Endothelial cell of umbilical vein (primary cell): ENCODE measurements around the gene SETBP1. TPM values are rescaled to one million over a fixed set of nuclear protein-coding genes. Genes with fewer than 3 reads are reported as not detected.

Source experiments
- BruUV-seq: library from RNA; stranded (reverse); fragments of 400-500 nt; replicated peaks from 2 replicates; lab custom pipeline; 2021; lab: Mats Ljungman, UMichigan
- CTCF ChIA-PET: fragments of 300-600, 350-600 bp; sonication (Branson Sonifier 250); formaldehyde crosslinking; loops from one replicate; lab custom pipeline; 2021; ENCODE audit warnings: antibody characterized with exemption, inconsistent platforms; lab: Charles Lee
- POLR2A ChIA-PET: fragments of 300-600, 350-600 bp; sonication (Branson Sonifier 250); formaldehyde crosslinking; loops from one replicate; lab custom pipeline; 2021; ENCODE audit warnings: antibody characterized with exemption, inconsistent platforms; lab: Charles Lee
- DNase-seq: peaks from one replicate; pipeline ENCODE4 v3.0.0-alpha.2; 2011; ENCODE audit warnings: low read depth, low spot score
- FAIRE-seq: peaks from 2 replicates; lab custom pipeline; 2011; peaks lifted over from hg19 to GRCh38; lab: Jason Lieb, UNC
- H2AFZ ChIP-seq: 2 replicates; pipeline ENCODE4 v1.6.0; 2012; ENCODE audit warnings: low read depth, low read length, control low read depth, inconsistent platforms
- H3K27ac ChIP-seq: 2 replicates; pipeline ENCODE4 v1.5.1; 2011; ENCODE audit warnings: low read depth, mild to moderate bottlenecking, control low read depth, low read length, moderate library complexity; ENCODE audit not compliant: insufficient read depth
- H3K27me3 ChIP-seq, 2 experiments: 2 replicates each; pipeline versions ENCODE4 v1.6.0 to v1.6.1; 2011; ENCODE audit warnings: low read length in 2 of 2, mixed read lengths in 1 of 2; ENCODE audit not compliant: control insufficient read depth in 2 of 2, insufficient read depth in 2 of 2
- H3K36me3 ChIP-seq, 2 experiments: 2 replicates in 1 of 2; 3 replicates in 1 of 2; pipeline ENCODE4 v1.5.1; 2011; ENCODE audit warnings: low read length in 2 of 2, mild to moderate bottlenecking in 1 of 2, moderate library complexity in 1 of 2; ENCODE audit not compliant: control insufficient read depth in 2 of 2, insufficient read depth in 2 of 2; ENCODE audit errors: extremely low read depth in 1 of 2
- H3K4me1 ChIP-seq: 3 replicates; pipeline ENCODE4 v1.5.1; 2011; ENCODE audit warnings: mild to moderate bottlenecking, low read length; ENCODE audit not compliant: control insufficient read depth, insufficient read depth; ENCODE audit errors: extremely low read depth
- H3K4me2 ChIP-seq: 2 replicates; pipeline ENCODE4 v1.6.1; 2011; ENCODE audit warnings: low read length, control low read depth, mixed read lengths; ENCODE audit not compliant: insufficient read depth
- H3K4me3 ChIP-seq, 3 experiments: fragments of 200-600 bp in 1 of 3; sonication (generic), shearing (Covaris generic) in 1 of 3; replicated peaks in 1 of 3; 2 replicates each; pipeline ENCODE4 v1.5.1; 2011 to 2016; ENCODE audit warnings: control low read depth in 3 of 3, low read length in 3 of 3, mild to moderate bottlenecking in 2 of 3, inconsistent platforms in 1 of 3, low read depth in 1 of 3, moderate library complexity in 1 of 3; ENCODE audit not compliant: insufficient read depth in 1 of 3
- H3K79me2 ChIP-seq: 2 replicates; pipeline ENCODE4 v1.6.0; 2012; ENCODE audit warnings: low read length, inconsistent platforms; ENCODE audit not compliant: control insufficient read depth, insufficient read depth
- H3K9ac ChIP-seq: replicated peaks from 2 replicates; pipeline ENCODE3; 2011; ENCODE audit warnings: low read length, control low read depth; ENCODE audit not compliant: insufficient read depth; ENCODE audit errors: extremely low read depth
- H3K9me1 ChIP-seq: replicated peaks from 3 replicates; pipeline ENCODE4 v1.6.0; 2011; ENCODE audit warnings: mild to moderate bottlenecking, low read length; ENCODE audit not compliant: control insufficient read depth, insufficient read depth; ENCODE audit errors: extremely low read depth
- H3K9me3 ChIP-seq: replicated peaks from 2 replicates; pipeline ENCODE4 v1.5.1; 2012; ENCODE audit warnings: low read length, inconsistent platforms; ENCODE audit not compliant: control insufficient read depth, insufficient read depth
- H4K20me1 ChIP-seq: replicated peaks from 2 replicates; pipeline ENCODE3; 2011; ENCODE audit warnings: mild to moderate bottlenecking, low read length; ENCODE audit not compliant: control insufficient read depth, insufficient read depth; ENCODE audit errors: extremely low read depth
- CTCF ChIP-seq, 2 donors: IDR thresholded peaks; 1 replicate in 1 of 2; 2 replicates in 1 of 2; pipeline ENCODE4 v1.5.1; 2011; ENCODE audit warnings: low read length in 2 of 2, mild to moderate bottlenecking in 2 of 2, moderate library complexity in 2 of 2, control low read depth in 1 of 2, inconsistent platforms in 1 of 2, low read depth in 1 of 2; ENCODE audit not compliant: insufficient read depth in 1 of 2; ENCODE audit errors: extremely low read depth in 1 of 2
- EZH2 ChIP-seq: IDR thresholded peaks from 2 replicates; pipeline ENCODE4 v1.6.1; 2012; ENCODE audit warnings: borderline replicate concordance, low read depth, mild to moderate bottlenecking, moderate library complexity, low read length, inconsistent platforms; ENCODE audit not compliant: severe bottlenecking
- FOS ChIP-seq: IDR thresholded peaks from 2 replicates; pipeline ENCODE4 v1.6.1; 2011; ENCODE audit warnings: mild to moderate bottlenecking, low read length, moderate library complexity, borderline replicate concordance; ENCODE audit not compliant: insufficient read depth
- GATA2 ChIP-seq: IDR thresholded peaks from 2 replicates; pipeline ENCODE4 v1.7.0; 2011; ENCODE audit warnings: low read depth, mild to moderate bottlenecking, moderate library complexity, mixed read lengths, low read length; ENCODE audit not compliant: insufficient read length, insufficient read depth
- JUN ChIP-seq: IDR thresholded peaks from 2 replicates; pipeline ENCODE4 v1.6.1; 2011; ENCODE audit warnings: borderline replicate concordance, low read depth; ENCODE audit not compliant: insufficient read length, insufficient read depth
- MAX ChIP-seq: IDR thresholded peaks from 2 replicates; pipeline ENCODE4 v1.6.1; 2011; ENCODE audit not compliant: insufficient read depth, insufficient read length
- MYC ChIP-seq: IDR thresholded peaks from one replicate; pipeline ENCODE4 v1.6.1; 2011; ENCODE audit warnings: mild to moderate bottlenecking, low read depth, low read length
- POLR2A ChIP-seq: IDR thresholded peaks from 2 replicates; pipeline ENCODE4 v1.6.1; 2012; ENCODE audit warnings: low read depth, mild to moderate bottlenecking, control low read depth, low read length
- POLR2AphosphoS5 ChIP-seq: IDR thresholded peaks from 2 replicates; pipeline ENCODE4 v1.6.1; 2012; ENCODE audit warnings: low read depth, mild to moderate bottlenecking, control low read depth, low read length, moderate library complexity; ENCODE audit not compliant: insufficient read depth
- dilution Hi-C: fragments of 300-500 bp; cut with MboI; formaldehyde crosslinking; loops from one replicate; pipeline ENCODE4 v1.15.0; 2019; ENCODE audit warnings: low sequenced_read_pairs; ENCODE audit not compliant: extremely low pct_ligation_motif_present
- intact Hi-C: fragments of 100-400 bp; cut with micrococcal nuclease; formaldehyde crosslinking; loops from one replicate; pipeline ENCODE4 v1.10.0; 2022
- polyA plus RNA-seq, 4 experiments: library from polyadenylated mRNA; depleted of rRNA in 3 of 4; stranded (reverse) in 3 of 4; unstranded in 1 of 4; fragments of >200 nt; gene quantifications; 2 replicates each; pipeline versions ENCODE4 v1.2.1 to v1.2.3, GENCODE V29; 2011 to 2012; ENCODE audit warnings: missing spikeins in 1 of 4
- total RNA-seq: library from RNA; stranded (reverse); gene quantifications from 2 replicates; pipeline ENCODE4 v1.2.3, GENCODE V29; 2021

SETBP1 gene
- total and polyA plus RNA-seq, 2 donors (not counting 3 experiments of a cell fraction or from before 2014, with no cell fraction given) = 0.76 to 3.1 TPM

- DNase-seq (no peak), FAIRE-seq (no peak)
- Histone ChIP-seq H3K9me1 (no peaks in the 10 kb centered on the region), H3K27ac (no peak overlapping the region), H2AFZ (no peak overlapping the region), H3K79me2 (no peaks in the 10 kb centered on the region), H3K4me3 (no peak overlapping the region), H3K36me3 (no peaks in the 10 kb centered on the region), H3K27me3 (no peaks in the 10 kb centered on the region), H3K9me3 (no peaks in the 10 kb centered on the region), H4K20me1 (no peaks in the 10 kb centered on the region), H3K4me2 (no peak overlapping the region), H3K4me1 (no peaks in the 10 kb centered on the region), H3K9ac (no peak overlapping the region)
- ChIA-PET POLR2A (no interaction called here), CTCF (no interaction called here)
- dilution Hi-C loops = no loop called here
- TF ChIP-seq POLR2AphosphoS5 = no peak
- no peak for TF ChIP-seq MYC
- TF ChIP-seq JUN = no peak
- TF ChIP-seq EZH2 = no peak
- TF ChIP-seq MAX = no peak
- no peak for TF ChIP-seq GATA2
- TF ChIP-seq POLR2A = no peak
- no peak for TF ChIP-seq FOS
- TF ChIP-seq CTCF (IDR thresholded peaks at IDR 0.05; ENCODE audit: extremely low read depth in 1 of 2, insufficient read depth in 1 of 2, low read depth in 1 of 2, low read length in 2 of 2) = no peak
- intact Hi-C loops = no loop called here
- no TSS peak for BruUV-seq
These were observed 34.6 kb downstream of the SETBP1 start for GRCh38 chr18:44715245-44715644.
